Measurements from ENCODE around the gene PSAP.

GRCh38 chr10:71860243-71861029, 9.4 kb upstream of the PSAP start:
- no peak for TF ChIP-seq CTCF (conservative IDR thresholded peaks at IDR 0.05; ENCODE audit: low read depth in 2 of 2)
- no peak for TF ChIP-seq EZH2 (IDR thresholded peaks at IDR 0.05; ENCODE audit: low read depth, unreplicated experiment)
- no peak for TF ChIP-seq JUNB (IDR thresholded peaks at IDR 0.05; ENCODE audit: unreplicated experiment)
- no peak for TF ChIP-seq POLR2AphosphoS5 (IDR thresholded peaks at IDR 0.05; ENCODE audit: low read depth)
- TF ChIP-seq CREB1 (CRISPR knock-in tag; IDR thresholded peaks at IDR 0.05; ENCODE audit: low read depth): no peak
- TF ChIP-seq REST (IDR thresholded peaks at IDR 0.05; ENCODE audit: unreplicated experiment): no peak
- no peak for TF ChIP-seq ZNF114 (CRISPR knock-in tag; IDR thresholded peaks at IDR 0.05)
